HG03571 (cell line): ENCODE data around the gene ALKBH3.

ENCODE experiments used
- ATAC-seq: cut with Tn5 transposase; IDR thresholded peaks from one replicate; pipeline ENCODE4 v1.9.1; 2021; ENCODE audit not compliant: unreplicated experiment

The ALKBH3 gene

DNA sequence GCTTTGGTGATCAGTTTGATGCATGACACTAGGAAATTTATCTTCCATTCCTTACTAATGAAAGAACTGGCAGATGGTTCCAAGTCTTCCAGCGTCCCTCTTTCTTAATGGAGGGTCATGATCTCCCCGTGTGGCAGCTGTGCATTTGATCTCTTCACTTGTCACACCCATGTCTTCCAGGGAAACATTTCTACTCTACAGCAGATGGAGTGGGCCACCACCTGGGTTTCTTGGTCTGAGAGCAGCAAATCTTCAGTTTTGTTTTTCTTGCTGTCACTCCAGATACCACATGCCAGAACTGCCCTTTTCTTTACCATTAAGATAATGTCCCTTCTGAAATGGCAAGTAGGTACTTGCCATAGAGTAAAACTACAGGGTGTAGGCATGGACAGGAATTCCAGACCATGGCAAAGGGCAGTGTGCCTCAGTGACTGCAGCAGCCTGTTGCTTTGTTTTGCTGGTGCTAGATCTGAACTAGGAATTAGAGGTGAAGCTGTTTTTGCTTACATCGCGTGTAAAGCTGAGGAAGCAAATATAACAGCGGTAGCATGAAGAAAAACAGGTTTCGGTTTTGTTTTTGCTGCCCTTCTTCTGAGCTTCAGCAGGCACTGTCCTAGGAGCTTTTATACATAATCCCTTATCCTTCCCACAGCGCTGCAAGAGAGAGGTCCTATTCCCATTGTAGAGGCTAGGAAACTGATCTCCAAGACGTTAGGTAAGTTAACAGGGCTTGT lies 41.1 kb downstream of the ALKBH3 start:
- no peak for ATAC-seq

DNA sequence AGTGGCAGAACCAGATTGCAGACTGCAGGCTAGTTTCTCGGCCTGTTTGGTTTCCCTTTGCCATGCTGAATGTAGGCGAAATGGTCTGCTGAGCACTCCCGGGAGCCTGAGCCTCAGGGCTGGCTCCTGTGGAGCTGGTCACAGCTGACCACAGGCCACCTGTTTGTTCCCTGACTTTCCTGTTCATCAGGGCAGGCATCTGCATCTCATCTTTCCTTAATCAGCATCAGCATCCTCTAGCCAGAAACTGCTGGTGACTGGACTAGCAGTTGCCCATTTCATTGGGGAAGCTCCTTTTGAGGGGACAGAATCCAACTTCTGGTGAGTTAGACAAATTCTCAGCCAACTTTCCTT lies 41.6 kb downstream of the ALKBH3 start:
- no peak for ATAC-seq

DNA sequence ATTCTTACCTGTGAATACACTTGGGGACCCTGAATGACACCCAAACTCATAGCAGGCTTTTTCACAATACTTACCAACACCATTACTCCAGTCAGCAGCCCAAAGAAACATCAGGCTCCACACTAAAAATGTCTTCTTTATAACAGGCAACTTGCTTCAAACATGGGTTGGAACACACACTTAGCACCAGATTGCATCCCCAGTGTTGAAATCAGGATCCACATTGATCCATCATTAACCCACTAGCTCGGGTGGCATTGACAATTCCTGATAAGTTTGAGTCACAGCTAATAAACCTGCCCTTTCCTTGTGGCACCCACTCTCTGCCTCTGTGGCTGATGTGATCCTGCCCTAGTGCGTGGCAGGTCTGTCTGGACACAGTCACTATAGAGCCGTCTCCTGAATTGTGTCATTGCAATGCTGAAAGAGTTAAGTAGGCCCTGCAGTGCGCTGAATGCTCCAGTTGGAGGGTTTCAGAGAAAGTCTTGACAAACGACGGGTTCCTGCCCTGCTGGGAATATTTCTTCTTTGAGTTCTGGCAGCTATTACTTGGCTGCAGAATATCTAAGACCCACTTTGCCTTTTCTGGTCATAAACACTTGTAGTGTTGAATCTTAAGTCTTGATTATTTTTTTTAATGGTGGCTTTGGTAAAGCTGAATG lies 42.2 kb downstream of the ALKBH3 start:
- ATAC-seq = no peak

DNA sequence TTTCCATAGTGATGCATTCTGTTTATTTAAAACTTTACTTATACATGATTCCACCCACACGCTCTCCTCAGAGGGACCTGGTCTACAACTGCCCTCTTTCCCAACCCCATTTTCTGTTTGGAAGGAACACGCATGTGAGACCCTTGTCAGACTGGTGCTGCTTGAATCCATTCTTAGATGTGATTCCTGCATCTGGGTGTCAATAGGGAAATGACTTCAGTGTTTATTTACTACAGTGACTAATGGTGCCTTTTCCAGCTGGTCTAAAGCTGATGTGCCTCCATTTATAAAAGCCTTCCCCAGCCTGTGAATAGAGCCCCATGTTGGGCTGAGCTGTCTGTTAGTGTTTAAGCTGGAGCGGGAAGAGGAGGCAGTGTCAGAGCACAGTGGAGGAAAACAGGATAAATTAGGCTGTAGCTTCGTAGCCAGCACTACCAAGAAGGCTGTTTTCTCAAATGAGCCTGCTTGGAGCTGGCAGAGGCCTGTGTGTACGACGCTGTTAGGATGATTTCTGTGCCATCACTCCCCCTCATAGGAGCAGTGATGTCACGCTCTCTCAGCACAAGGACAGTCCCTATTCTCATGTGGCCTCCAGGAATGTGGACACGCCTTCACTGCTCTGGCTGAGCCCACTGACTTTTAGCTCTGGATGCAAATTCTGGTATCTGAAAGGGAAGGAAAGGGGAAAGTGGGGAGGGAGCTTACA lies 42.9 kb downstream of the ALKBH3 start:
- ATAC-seq = no peak

DNA sequence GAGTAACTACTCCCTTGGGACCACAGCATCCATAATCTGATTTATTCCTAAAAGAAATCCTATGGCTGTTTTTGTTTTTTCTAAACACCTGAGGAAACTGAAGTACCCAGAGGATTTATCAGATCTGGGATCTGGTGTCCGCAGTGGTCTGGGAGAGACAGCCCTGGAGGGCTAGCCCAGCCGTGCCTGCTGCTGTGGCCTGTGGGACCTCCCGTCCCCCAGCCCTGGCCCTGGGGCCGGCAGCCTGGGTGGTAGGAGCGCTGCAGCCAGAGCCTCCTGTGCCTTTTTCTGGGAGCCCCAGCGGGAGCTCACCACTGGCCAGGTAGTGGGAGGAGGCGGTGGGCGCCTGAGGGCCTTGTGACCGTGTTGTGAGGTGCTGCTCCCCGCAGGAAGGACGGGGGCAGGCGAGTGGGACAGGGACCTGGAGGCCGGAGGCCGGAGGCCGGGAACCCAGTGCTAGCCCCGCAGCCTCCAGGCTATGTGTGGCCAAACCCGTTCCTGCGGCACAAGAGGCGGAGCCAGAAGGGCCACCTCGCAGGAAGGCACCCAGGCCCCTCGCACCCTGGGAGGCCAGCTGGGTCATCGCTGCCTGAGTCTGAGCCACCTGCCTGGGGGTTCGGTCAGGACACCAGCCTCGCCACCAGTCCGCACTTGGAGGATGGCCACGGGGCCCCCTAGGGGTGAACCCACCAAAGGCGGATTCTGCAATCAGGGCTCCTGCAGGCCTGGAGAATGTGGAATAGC lies 43.7 kb downstream of the ALKBH3 start:
- no peak for ATAC-seq

DNA sequence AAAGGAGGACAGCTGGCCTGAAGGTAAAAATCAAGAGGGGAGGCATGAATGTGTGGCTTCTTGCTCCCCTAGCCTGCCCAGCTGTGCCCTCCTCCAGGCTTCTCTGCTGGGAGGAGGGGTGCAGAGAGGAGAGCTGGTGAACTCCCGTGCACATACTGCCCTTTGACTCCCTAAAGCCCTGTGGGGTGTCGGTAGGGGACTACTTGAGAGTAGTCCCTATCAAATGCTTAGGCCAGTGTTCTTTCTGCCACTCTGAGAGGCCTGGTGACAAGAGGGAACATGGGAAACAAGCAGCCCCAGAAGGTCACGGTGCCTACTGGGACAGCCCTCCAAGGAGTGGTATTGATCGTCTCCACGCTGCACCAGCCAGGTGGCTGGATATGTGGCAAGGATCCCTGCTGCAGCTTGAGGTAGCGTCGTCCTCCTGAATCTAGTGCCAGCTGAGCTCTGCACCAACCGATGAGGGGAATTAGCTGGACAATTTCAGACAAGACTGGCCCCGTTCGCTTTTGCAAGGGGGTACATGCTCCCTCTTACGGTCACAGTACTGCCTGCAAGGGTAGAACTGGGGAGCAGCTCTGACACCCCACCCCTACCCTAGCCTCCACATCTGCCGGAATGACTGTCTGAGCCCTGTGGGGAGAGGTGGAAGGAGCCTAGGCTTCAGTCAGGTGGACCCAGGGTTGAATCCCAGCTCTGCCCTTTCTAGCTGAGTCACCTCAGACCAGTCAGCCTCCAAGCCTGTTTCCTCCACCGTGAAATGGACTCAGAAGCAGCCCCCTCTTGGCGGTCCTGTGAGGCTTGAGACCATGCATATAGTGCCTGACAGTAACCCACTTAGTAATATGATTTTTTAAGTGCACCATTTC lies 44.7 kb downstream of the ALKBH3 start:
- no peak for ATAC-seq

DNA sequence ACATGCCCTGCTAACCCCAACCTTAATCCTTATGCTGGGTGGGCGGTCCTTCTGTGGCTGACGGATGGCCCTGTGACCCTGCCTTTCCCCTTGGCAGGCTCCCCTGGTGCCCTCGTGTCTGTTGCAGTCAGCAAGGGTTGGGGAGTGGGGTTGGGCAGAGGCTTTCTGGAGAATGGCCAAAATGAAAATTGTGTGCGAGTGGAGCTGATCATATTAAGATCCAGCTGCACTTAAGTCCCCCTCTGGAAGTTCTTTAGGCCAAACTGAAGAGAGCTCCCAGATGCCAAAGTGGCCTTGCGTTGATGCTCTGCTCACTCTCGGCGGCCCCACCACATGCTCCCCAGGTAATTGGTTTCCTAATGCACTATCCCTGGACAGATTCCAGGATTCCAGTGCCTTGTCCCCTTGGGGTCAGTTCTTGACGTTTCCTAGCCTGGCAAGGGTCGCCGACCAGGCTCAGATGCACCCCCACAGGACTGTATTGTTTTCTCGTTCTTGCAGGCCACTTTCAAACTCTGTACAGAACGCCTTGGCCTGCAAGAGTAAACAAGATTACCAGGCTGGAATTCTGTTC lies 45.4 kb downstream of the ALKBH3 start:
- no peak for ATAC-seq

DNA sequence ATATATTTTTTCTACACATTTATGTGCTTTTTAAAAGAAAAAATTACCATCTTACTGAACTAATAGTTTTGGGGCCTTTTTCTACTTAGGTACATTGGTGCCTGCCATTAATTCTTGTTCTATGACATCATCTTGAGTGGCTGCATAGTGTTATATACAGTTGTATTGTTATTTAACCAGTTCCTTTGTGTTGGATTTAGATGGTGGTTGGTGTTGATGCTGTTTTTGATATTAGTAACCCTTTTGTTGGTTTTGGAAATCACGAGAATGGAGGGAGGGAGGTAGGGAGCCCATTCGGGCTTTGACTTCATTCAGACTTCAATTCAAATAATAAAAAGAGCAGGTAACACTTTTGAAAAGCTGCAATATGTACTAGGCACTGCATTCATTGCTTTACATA lies 46.4 kb downstream of the ALKBH3 start:
- ATAC-seq = no peak

DNA sequence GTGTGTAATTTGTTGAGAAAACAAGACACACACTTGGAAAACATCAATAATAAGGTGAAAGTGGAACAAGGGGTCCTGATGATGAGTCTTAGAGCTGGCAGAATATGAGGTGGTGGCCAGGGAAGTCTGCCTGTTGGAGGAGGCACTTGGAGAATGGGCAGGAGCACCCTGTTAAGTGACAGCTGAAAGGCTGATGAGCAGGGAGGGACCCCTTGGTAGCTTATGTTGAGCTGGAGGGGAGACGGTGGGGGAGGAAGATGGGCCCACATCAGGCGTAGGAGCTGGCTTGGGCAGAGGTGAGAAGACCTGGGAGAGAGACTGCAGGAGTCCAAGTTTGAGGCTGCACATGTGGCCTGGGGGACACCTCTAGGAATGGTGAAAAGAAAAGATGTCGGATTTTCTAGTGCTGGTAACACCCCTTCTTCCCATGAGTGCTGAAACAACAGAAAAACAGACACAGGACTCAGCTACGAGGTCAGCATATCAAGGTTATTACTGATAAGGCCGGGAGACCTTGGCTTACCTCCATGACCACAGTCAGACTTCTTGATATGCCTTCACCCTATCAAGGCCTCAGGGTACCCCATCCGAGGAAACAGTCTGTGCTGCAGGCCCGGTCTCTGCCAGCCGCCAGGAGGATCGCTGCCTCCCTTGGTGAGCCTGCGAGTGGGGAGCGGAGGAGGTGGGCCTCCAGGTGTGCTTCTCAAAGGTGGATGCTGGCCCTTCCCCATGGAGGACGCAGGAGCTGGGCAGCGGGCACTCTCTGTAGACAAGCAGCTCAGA lies 47.5 kb downstream of the ALKBH3 start:
- no peak for ATAC-seq

DNA sequence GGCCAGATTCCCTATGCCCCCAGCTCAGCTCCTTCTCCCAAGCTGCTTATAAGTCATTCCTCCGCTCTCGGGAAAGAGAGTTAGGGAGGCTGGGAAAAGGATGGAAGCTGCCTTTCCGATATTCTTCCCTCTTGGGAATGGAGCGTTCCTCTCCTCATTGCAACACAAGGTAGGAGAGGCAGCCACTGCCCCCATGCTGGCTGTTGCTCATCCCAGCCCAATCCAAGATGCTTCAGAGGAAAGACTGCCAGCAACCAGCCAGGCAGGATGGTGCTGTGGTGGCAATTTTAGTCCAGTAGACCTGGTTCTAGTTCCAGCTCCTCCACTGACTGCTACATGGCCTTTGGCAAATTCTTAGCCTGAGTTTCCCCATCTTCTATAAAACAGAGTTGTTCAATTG lies 48.1 kb downstream of the ALKBH3 start:
- ATAC-seq = no peak

DNA sequence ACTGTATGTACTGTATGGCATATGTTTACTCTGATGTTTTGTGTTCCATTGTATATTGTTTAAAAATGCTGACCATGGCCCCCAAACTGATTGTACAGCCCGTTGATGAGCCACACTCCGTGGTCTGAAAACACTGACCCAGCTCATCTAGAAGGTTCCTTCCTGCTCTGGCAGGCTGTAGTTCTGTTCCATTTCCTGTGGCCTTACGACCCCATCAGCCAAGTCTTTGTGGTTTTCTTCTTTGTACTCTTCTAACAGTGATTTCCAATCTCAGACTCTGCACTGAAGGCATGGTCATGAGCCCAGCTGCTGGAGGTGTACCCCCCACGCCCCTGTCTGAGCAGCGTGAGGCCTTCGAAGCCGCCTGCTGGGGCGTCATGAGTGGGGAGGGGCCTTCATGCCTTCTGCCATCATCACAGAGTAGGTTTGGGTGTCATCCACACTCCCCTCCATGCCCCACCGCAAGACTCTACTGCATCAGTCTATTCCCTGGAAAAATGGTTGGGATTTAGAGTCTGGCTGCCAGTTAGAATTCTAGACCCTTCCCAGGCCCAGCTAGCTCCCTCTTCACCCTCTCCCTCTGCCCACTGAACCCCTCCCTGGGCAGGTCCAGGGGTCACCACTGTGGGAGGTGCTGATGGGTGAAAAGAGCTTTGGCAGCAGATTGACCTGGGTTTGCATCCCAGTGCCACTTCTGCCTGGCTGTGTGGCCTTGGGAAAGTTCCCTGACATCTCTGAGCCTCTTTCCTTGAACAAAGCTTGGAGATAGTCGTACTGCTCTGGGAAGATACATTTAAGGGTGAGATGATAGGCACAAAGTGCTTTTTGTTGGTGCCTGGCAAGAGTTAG lies 50.5 kb downstream of the ALKBH3 start:
- ATAC-seq = no peak

DNA sequence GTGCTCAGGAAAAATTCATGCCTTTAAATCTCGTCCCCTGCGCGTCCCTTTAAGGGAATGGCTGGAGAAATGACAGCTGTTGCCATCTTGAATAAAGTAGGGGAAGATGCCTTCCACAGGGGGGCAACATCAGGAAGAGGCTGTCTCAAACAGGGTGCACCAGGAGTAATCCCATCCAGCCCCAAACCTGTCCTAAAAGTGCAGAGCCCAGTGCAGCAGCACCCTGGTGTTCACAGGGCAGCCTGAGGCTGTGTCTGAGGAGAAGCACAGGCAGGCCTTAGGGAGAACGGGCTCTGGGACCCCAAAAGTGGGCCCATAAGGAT lies 51.0 kb downstream of the ALKBH3 start:
- no peak for ATAC-seq

DNA sequence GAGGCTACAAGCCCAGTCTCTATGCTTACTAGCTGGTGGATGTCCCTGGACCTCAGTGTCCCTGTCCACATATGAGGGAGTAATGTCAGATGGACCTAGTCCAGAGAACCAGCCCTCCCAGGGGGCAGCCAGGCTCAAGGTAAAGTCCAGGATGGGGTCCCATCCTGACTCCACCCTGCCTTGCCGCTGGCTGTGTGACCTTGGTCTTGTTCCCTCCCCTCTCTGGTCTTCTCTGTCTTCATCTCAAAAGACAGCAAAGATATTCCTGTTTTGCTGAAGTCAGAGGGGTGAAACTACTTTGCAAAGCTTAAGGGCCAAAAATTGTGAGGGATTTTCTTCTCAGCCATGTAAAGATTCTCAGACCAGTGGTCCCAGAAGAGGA lies 52.6 kb downstream of the ALKBH3 start:
- no peak for ATAC-seq

DNA sequence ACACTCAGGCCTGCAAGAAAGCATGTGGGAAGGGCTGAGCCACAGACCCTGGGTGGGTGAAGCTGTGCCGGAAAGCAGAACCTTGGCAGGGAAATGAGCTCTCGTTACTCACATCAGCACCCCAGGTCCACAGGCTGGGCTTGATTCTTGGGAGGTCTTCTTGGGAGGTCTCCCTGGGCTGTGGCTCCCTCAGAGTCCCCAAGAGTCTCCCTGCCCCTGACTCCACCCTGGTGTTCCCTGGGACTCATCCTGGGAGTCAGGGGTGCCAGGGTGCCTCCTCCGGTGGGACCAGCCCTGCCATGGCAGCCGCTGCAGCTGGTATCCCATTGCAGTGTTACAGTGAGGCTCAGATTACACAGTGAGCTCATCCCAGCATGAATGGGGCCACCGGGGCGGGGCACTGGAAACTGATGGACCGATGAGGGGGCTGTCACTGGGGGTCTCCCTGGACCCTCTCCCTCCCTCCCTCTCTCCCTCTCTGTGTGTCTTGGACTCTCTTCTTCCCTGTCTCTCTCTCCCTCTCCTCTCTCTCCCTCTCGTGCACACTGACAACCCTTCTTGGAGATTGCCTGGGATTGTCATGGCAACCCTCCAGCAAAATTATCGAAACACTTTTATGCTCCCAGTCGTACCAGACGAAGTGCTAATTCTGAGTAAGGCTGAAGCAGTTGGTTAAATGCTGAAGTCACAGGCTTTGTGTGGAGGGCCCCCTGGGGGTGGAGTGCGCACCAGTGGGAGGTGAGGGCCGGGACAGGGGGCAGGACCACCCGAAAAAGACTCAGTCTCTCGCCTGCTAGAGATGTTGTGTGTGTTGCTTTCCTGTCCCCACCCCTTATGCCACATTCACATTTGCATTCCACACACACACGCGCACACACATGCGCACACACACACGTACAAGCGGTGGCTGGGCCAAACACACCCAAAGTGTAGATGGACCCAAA lies 53.2 kb downstream of the ALKBH3 start:
- ATAC-seq = no peak

DNA sequence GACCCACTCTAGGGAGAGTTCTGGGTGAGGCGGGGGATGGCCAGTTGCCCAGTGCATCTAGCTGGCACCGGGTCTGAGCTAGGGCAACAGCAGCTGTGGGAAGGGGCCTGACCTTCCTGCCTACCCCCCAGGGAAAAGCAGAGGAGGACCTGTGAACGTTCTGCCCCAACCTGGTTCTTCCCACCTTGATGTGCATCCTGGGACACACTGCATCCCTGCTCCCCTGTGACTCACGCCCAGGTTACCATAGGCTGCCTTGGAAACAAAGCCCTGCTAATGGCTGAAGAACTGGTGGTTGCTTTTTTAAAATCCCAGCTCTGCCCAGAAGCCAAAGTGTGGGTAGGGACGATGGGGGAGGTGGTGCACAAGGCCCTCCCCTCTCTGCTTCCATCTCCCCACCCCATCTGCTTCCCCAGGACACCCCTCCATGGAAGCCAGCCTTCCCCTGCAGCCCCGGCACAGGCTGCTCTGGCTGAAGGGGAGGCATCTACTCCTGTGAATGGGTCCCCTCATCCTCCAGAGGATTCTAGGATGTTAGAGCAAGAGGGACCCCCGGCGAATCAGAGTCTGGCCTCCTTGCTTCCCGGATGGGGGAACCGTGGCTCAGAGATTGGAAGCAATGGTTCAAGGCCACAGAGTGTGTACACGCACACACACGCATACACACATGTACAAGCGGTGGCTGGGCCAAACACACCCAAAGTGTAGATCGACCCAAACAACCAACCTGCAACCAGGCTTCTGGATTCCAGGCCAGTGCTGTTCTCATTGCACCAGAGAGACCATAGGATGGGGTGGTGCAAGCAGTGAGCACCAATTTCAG lies 54.2 kb downstream of the ALKBH3 start:
- no peak for ATAC-seq

DNA sequence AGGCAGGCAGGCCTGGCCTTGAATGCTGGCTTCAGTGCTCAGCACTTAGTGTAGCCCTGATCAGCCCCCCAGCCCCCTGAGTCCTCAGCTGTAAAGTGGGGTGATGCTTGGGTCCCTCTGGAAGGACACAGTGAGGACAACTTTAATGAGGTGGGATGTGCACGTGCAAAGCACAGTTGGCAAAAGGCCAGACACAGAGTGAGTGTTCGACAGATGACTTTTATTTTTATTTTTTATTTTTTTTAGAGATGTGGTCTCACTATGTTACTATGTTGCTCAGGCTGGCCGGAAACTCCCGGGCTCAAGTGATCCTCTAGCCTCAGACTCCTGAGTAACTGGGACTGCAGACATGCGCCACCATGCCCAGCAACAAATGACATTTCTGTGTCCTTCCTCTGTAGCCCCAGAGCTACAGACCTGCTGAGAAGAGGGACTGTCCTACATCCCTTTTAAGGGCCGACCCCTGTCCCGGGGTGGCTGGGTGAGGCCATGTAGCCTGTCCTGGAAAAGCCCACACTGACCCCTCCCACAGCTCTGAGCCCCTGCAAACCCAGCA lies 54.9 kb downstream of the ALKBH3 start:
- ATAC-seq = no peak

DNA sequence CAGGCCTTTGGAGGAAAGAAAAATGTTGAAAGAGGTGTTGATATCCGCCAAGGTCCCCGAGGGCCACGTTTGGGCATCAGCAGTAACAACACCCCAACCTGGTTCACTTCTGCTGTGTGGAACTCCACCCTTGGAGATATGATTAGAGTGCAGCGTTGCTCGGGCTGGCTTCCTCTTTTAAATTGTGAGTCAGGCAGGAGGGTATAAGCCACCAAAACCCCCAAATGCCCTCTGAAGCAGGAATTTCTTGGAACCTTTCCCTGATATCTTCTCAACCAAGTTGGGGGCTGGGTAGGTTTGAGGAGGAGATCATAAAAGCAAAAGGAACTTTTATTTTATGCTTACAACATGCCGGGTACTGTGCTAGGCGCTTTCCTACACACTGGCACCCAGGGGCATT lies 55.4 kb downstream of the ALKBH3 start:
- no peak for ATAC-seq
